ENCODE data around the gene NWD2. TPM values are rescaled to one million over a fixed set of nuclear protein-coding genes. Genes with fewer than 3 reads are reported as not detected.

NWD2 gene
- polyA plus RNA-seq, 3 donors: not detected

DNA sequence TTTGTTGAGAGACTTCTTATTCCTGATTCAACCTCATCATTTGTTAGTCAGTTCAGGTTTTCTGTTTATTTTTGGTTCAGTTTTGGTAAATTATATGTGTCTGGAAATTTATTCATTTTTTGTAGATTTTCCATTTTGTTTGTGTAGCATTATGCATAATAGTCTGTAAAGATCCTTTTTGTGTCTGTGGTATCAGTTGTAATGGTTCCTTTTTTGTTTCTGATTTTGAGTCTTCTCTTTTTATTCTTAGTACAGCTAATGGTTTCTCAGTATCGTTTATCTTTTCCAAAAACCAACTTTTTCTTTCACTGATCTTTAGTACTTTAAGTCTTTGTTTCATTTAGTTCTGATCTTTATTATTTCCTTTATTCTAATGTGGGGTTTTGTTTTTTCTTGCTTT, 61.4 kb downstream of the NWD2 start:
- H3K27ac ChIP-seq (ENCODE audit: low read depth in 1 of 2, low read length in 2 of 2): no peak overlapping the region
- H3K4me3 ChIP-seq (replicated peaks in 1 of 3; ENCODE audit: low read depth in 2 of 3, low read length in 3 of 3): no peak overlapping the region
- no peak overlapping the region for H2AFZ ChIP-seq (ENCODE audit: insufficient read depth, low read depth, low read length, poor library complexity, severe bottlenecking)
- H3K27ac Mint-ChIP-seq: no peak overlapping the region
- H4K20me1 ChIP-seq (ENCODE audit: insufficient read depth, low read length): no peaks in the 10 kb centered on the region
- TF ChIP-seq, protein P1, sequence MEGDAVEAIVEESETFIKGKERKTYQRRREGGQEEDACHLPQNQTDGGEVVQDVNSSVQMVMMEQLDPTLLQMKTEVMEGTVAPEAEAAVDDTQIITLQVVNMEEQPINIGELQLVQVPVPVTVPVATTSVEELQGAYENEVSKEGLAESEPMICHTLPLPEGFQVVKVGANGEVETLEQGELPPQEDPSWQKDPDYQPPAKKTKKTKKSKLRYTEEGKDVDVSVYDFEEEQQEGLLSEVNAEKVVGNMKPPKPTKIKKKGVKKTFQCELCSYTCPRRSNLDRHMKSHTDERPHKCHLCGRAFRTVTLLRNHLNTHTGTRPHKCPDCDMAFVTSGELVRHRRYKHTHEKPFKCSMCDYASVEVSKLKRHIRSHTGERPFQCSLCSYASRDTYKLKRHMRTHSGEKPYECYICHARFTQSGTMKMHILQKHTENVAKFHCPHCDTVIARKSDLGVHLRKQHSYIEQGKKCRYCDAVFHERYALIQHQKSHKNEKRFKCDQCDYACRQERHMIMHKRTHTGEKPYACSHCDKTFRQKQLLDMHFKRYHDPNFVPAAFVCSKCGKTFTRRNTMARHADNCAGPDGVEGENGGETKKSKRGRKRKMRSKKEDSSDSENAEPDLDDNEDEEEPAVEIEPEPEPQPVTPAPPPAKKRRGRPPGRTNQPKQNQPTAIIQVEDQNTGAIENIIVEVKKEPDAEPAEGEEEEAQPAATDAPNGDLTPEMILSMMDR (IDR thresholded peaks at IDR 0.05): no peak
- intact Hi-C loops (cut with micrococcal nuclease): no loop called here
- no peaks in the 10 kb centered on the region for H3K79me2 ChIP-seq (ENCODE audit: insufficient read depth, low read length)
- H3K4me3 Mint-ChIP-seq: no peak overlapping the region
- H3K4me2 ChIP-seq (replicated peaks; ENCODE audit: extremely low read depth, low read length, poor library complexity, severe bottlenecking): no peak overlapping the region
- no peak for DNase-seq
- H3K4me1 ChIP-seq (ENCODE audit: control insufficient read depth in 1 of 2, insufficient read depth in 2 of 2, low read length in 2 of 2): no peaks in the 10 kb centered on the region
- H3K36me3 Mint-ChIP-seq: no peaks in the 10 kb centered on the region
- WGBS (ENCODE audit: insufficient coverage): no CpG with 5 or more reads among the region's 1 CpG
- H3K36me3 ChIP-seq (replicated peaks in 1 of 2; ENCODE audit: control insufficient read depth in 1 of 2, insufficient read depth in 2 of 2, low read length in 2 of 2): no peaks in the 10 kb centered on the region
- peaks cover 10 to 24% of the 10 kb centered on the region in 2 donors for H3K9me3 ChIP-seq (replicated peaks in 1 of 2; ENCODE audit: control insufficient read depth in 1 of 2, insufficient read depth in 1 of 2, low read length in 2 of 2)
- no peaks in the 10 kb centered on the region for H3K4me1 Mint-ChIP-seq
- no peak overlapping the region for H3K9ac ChIP-seq (ENCODE audit: insufficient read depth, low read length, poor library complexity, severe bottlenecking)
- peaks cover 6 to 28% (median 13%) of the 10 kb centered on the region in 7 donors for H3K9me3 Mint-ChIP-seq
- H3K27me3 ChIP-seq (ENCODE audit: control insufficient read depth in 2 of 2, insufficient read depth in 2 of 2, low read length in 2 of 2): no peaks in the 10 kb centered on the region
- H3K27me3 Mint-ChIP-seq (ENCODE audit: low read depth in 3 of 3): no peaks in the 10 kb centered on the region

DNA sequence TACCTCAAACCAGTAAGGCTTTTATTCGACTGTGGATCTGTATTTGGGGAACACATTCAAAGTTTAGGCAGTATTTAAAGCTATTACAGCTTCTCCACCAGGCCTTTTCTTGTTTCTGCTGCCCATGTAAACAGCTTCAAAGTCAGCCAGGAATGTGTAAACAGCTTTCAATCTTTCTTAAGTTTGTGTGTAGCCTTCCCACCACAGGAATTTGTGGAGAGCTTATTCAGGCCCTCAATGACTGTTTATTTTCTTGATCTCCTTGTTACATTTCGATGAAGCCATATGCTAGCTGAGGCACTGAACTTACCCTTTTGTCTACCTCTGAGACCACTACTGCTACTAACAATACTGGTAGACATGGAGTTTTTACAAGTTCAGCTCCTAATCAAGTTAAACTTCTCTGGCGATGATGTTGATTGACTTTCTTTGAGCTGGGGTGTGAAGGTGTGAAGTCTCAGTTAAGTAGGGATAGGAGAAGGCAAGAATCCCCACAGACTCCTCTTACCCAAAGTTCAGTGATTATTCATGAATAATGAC, 72.6 kb downstream of the NWD2 start:
- H4K20me1 ChIP-seq (ENCODE audit: insufficient read depth, low read length): no peaks in the 10 kb centered on the region
- no peaks in the 10 kb centered on the region for H3K4me1 ChIP-seq (ENCODE audit: control insufficient read depth in 1 of 2, insufficient read depth in 2 of 2, low read length in 2 of 2)
- H3K27me3 ChIP-seq (ENCODE audit: control insufficient read depth in 2 of 2, insufficient read depth in 2 of 2, low read length in 2 of 2): no peaks in the 10 kb centered on the region
- H3K27me3 Mint-ChIP-seq (ENCODE audit: low read depth in 3 of 3): peaks cover 2 to 3% (median 2%) of the 10 kb centered on the region in 3 donors
- no peak overlapping the region for H2AFZ ChIP-seq (ENCODE audit: insufficient read depth, low read depth, low read length, poor library complexity, severe bottlenecking)
- TF ChIP-seq, protein P1 (IDR thresholded peaks at IDR 0.05): no peak
- H3K36me3 Mint-ChIP-seq: no peaks in the 10 kb centered on the region
- H3K9me3 ChIP-seq (replicated peaks in 1 of 2; ENCODE audit: control insufficient read depth in 1 of 2, insufficient read depth in 1 of 2, low read length in 2 of 2): peaks cover 0 to 4% of the 10 kb centered on the region in 2 donors
- H3K4me1 Mint-ChIP-seq: no peaks in the 10 kb centered on the region
- intact Hi-C loops (cut with micrococcal nuclease): no loop called here
- H3K4me2 ChIP-seq (replicated peaks; ENCODE audit: extremely low read depth, low read length, poor library complexity, severe bottlenecking): no peak overlapping the region
- no peak overlapping the region for H3K4me3 ChIP-seq (replicated peaks in 1 of 3; ENCODE audit: low read depth in 2 of 3, low read length in 3 of 3)
- no peak overlapping the region for H3K27ac Mint-ChIP-seq
- H3K36me3 ChIP-seq (replicated peaks in 1 of 2; ENCODE audit: control insufficient read depth in 1 of 2, insufficient read depth in 2 of 2, low read length in 2 of 2): no peaks in the 10 kb centered on the region
- H3K9ac ChIP-seq (ENCODE audit: insufficient read depth, low read length, poor library complexity, severe bottlenecking): no peak overlapping the region
- no CpG with 5 or more reads among the region's 3 CpGs for WGBS (ENCODE audit: insufficient coverage)
- H3K79me2 ChIP-seq (ENCODE audit: insufficient read depth, low read length): no peaks in the 10 kb centered on the region
- no peak overlapping the region for H3K4me3 Mint-ChIP-seq
- no peak for DNase-seq
- H3K9me3 Mint-ChIP-seq: peaks cover 3 to 14% (median 6%) of the 10 kb centered on the region in 7 donors
- H3K27ac ChIP-seq (ENCODE audit: low read depth in 1 of 2, low read length in 2 of 2): no peak overlapping the region
